ENCODE data around the gene ZNF219.

DNA sequence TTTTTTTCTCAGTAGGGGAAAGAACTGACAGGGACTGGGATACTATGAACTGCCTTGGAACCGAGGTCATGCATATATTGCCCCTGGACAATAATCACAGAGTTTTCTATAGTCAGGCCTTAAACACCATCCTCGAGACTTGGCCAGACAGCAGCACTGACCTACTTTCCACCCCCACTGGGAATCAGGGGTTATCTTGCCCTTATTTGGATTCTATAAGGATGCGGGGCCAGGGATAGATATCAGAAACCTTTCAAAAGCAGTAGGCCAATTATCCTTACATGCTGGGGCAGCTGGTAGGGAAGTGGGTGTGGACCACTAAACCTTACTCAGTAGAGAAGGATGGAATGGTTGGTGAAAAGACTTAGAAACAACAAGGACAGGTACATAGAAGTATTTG lies 2.0 kb downstream of the ZNF219 start:
- TF ChIP-seq, protein P1, sequence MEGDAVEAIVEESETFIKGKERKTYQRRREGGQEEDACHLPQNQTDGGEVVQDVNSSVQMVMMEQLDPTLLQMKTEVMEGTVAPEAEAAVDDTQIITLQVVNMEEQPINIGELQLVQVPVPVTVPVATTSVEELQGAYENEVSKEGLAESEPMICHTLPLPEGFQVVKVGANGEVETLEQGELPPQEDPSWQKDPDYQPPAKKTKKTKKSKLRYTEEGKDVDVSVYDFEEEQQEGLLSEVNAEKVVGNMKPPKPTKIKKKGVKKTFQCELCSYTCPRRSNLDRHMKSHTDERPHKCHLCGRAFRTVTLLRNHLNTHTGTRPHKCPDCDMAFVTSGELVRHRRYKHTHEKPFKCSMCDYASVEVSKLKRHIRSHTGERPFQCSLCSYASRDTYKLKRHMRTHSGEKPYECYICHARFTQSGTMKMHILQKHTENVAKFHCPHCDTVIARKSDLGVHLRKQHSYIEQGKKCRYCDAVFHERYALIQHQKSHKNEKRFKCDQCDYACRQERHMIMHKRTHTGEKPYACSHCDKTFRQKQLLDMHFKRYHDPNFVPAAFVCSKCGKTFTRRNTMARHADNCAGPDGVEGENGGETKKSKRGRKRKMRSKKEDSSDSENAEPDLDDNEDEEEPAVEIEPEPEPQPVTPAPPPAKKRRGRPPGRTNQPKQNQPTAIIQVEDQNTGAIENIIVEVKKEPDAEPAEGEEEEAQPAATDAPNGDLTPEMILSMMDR (IDR thresholded peaks at IDR 0.05) = no peak
- TF ChIP-seq POLR2AphosphoS5 (IDR thresholded peaks at IDR 0.05) (no peak), POLR2A (IDR thresholded peaks at IDR 0.05) (no peak)

All from breast epithelium (tissue), 3 donors.